HG03565 (cell line): ENCODE measurements around the gene FAM193B.
"Not testable (repeated sequence)": the region's sequence is repeated elsewhere in the genome, so short reads cannot be mapped to it uniquely, and the experiment has no call there.

Experiments used
- ATAC-seq: cut with Tn5 transposase; IDR thresholded peaks from one replicate; pipeline ENCODE4 v1.9.1; 2021; ENCODE audit warnings: mild to moderate bottlenecking, moderate library complexity; ENCODE audit not compliant: unreplicated experiment

FAM193B gene

GRCh38 chr5:177487975-177488374 is 66.4 kb downstream of the FAM193B start:
- no peak for ATAC-seq

- ATAC-seq = no peak
Measured at GRCh38 chr5:177487144-177487543, 67.2 kb downstream of the FAM193B start.

GRCh38 chr5:177486256-177486655 is 68.1 kb downstream of the FAM193B start:
- ATAC-seq = no peak

GRCh38 chr5:177485753-177486152 is 68.6 kb downstream of the FAM193B start:
- not testable (repeated sequence) for ATAC-seq

- ATAC-seq = no peak
Measured at GRCh38 chr5:177484902-177485549, 69.3 kb downstream of the FAM193B start.

GRCh38 chr5:177483994-177484901 is 70.1 kb downstream of the FAM193B start:
- ATAC-seq = no peak

GRCh38 chr5:177483042-177483441 is 71.3 kb downstream of the FAM193B start:
- no peak for ATAC-seq

GRCh38 chr5:177482359-177482795 is 72.0 kb downstream of the FAM193B start:
- ATAC-seq = no peak

- no peak for ATAC-seq
Measured at GRCh38 chr5:177479774-177480173, 74.6 kb downstream of the FAM193B start.

- ATAC-seq = no peak
Measured at GRCh38 chr5:177478711-177479646, 75.4 kb downstream of the FAM193B start.

GRCh38 chr5:177477701-177478477 is 76.5 kb downstream of the FAM193B start:
- no peak for ATAC-seq

GRCh38 chr5:177476531-177477233 is 77.7 kb downstream of the FAM193B start:
- no peak for ATAC-seq

- no peak for ATAC-seq
Measured at GRCh38 chr5:177475563-177476427, 78.6 kb downstream of the FAM193B start.

GRCh38 chr5:177474846-177475562 is 79.4 kb downstream of the FAM193B start:
- ATAC-seq = no peak

- ATAC-seq = no peak
Measured at GRCh38 chr5:177474002-177474476, 80.3 kb downstream of the FAM193B start.

- no peak for ATAC-seq
Measured at GRCh38 chr5:177473443-177474001, 80.8 kb downstream of the FAM193B start, which contains the start of gene DBN1. DBN1 (minus strand) TSS chr5:177473634; CDS start chr5:177473521, 113 bp downstream.
